KOPT-K1 (cell line): ENCODE data around the gene REM2.
"Not testable (repeated sequence)": the region's sequence is repeated elsewhere in the genome, so short reads cannot be mapped to it uniquely, and the experiment has no call there.

Source experiments
- H3K27ac ChIP-seq: fragments of 200-600 bp; sonication (generic); 2 replicates; pipeline ENCODE4 v1.5.1; 2016; ENCODE audit warnings: antibody characterized with exemption, mild to moderate bottlenecking, low read depth, low read length; ENCODE audit not compliant: poor library complexity, severe bottlenecking
- H3K36me3 ChIP-seq: fragments of 200-600 bp; sonication (generic); 2 replicates; pipeline ENCODE4 v1.5.1; 2017; ENCODE audit warnings: antibody characterized with exemption, mild to moderate bottlenecking, low read length, moderate library complexity; ENCODE audit not compliant: insufficient read depth
- H3K9me3 ChIP-seq: fragments of 200-600 bp; sonication (generic); 2 replicates; pipeline ENCODE4 v1.5.1; 2017; ENCODE audit warnings: antibody characterized with exemption, low read length, mild to moderate bottlenecking; ENCODE audit not compliant: insufficient read depth, poor library complexity, severe bottlenecking

Gene REM2

GRCh38 chr14:22854963-22855724, 27.9 kb upstream of the REM2 start:
- no peaks in the 10 kb centered on the region for H3K36me3 ChIP-seq
- H3K27ac ChIP-seq = no peak overlapping the region
- H3K9me3 ChIP-seq = peaks cover 6% of the 10 kb centered on the region

DNA sequence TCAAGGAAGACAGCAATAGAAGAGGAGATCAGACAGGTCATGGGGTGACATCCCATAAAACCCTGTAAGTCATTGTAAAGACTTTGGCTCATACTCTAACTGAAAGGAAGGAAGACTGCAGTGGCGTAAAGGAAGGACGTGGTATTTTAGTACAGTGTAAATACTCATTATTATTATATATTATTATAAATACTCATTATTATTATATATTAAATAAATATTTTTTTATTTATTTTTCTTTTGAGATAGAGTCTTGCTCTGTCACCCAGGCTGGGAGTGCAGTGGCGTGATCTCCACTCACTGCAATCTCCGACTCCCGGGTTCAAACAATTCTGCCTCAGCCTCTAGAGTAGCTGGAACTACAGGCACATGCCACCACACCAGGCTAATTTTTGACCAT, 26.6 kb upstream of the REM2 start:
- Histone ChIP-seq H3K36me3 (no peaks in the 10 kb centered on the region), H3K27ac (no peak overlapping the region), H3K9me3 (peaks cover 6% of the 10 kb centered on the region)

DNA sequence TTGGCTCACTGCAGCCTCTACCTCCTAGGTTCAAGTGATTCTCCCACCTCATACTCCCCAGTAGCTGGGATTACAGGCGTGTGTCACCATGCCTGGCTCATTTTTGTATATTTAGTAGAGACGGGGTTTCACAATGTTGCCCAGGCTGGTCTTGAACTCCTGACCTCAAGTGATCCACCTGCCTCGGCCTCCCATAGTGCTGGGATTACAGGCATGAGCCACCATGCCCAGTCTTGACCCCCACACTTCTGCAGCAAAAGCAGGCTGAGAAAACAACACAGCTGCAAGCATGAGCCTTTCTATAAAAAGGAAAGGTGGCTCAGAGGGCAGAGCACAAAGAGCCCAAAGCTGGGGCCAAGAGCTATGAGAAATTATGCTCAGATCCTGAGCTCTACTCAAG, 22.6 kb upstream of the REM2 start:
- not testable (repeated sequence) for H3K36me3 ChIP-seq, H3K27ac ChIP-seq, H3K9me3 ChIP-seq

GRCh38 chr14:22861651-22862050, 21.4 kb upstream of the REM2 start:
- Histone ChIP-seq H3K27ac (no peak overlapping the region), H3K9me3 (peaks cover 6% of the 10 kb centered on the region), H3K36me3 (no peaks in the 10 kb centered on the region)

DNA sequence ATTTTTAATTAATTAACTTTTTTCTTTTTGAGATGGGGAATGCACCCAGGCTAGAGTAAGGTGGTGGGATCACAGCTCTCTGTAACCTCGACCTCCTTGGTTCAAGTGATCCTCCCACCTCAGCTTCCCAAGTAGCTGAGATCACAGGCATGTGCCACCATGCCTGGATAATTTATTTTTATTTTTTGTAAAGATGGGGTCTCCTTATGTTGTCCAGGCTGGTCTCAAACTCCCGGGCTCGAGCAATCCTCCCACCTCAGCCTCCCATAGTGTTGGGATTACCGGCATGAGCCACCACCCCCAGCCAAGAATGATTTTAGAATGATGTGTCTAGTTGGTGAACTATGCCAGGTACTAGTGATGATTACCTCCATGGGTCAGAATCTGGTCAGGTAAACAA, 18.0 kb upstream of the REM2 start:
- Histone ChIP-seq H3K27ac (no peak overlapping the region), H3K9me3 (no peaks in the 10 kb centered on the region), H3K36me3 (no peaks in the 10 kb centered on the region)

- no peak overlapping the region for H3K27ac ChIP-seq
- H3K9me3 ChIP-seq = no peaks in the 10 kb centered on the region
- H3K36me3 ChIP-seq = no peaks in the 10 kb centered on the region
Observed at GRCh38 chr14:22865424-22866405, 17.3 kb upstream of the REM2 start.

GRCh38 chr14:22866874-22867273, 16.1 kb upstream of the REM2 start:
- H3K36me3 ChIP-seq = no peaks in the 10 kb centered on the region
- no peaks in the 10 kb centered on the region for H3K9me3 ChIP-seq
- no peak overlapping the region for H3K27ac ChIP-seq

- H3K9me3 ChIP-seq = no peaks in the 10 kb centered on the region
Observed at GRCh38 chr14:22870811-22871223, 12.2 kb upstream of the REM2 start.

DNA sequence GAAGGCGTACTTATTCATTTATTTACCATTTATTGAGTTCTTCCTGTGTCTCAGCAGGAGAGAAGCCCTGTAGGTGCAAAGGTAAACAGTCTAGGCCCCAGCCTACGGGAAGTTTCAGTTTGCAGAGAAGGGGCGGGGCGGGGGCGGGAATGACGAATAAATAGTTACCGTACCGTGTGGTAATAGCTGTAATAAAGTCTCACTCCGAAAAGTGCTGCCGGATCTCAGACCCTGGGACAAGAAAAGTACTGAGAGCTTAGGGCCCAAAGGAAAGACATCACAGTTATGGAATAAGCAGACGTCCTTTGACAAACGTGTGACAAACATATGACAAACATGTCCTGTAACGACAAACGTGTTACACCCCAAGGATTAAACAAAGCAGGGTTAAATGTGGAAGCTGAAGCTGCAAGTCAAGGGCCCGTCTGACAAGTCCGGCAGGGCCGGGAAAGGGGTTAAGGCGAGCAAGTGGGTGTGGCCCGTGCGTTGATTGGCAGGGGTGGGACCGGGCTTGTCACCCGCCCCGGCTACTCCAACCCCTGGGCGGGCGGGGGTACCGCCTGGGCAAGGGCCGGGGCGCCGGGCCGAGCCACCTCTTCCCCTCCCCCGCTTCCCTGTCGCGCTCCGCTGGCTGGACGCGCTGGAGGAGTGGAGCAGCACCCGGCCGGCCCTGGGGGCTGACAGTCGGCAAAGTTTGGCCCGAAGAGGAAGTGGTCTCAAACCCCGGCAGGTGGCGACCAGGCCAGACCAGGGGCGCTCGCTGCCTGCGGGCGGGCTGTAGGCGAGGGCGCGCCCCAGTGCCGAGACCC, 11.6 kb upstream of the REM2 start, which contains the start of gene LRP10:
LRP10 (plus strand) TSS at position 517 of the 809 bp plus-strand sequence. CDS start 564 bp downstream, outside the sequence.
- peak within 1 kb of the TSS; percentile 75 for H3K27ac ChIP-seq
- no peaks in the 10 kb centered on the region for H3K9me3 ChIP-seq
- H3K36me3 ChIP-seq = peaks cover 25% of the 10 kb centered on the region; the same call in 1 of the 2 replicates

More at GRCh38 chr14:22870811-22871223, 12.2 kb upstream of the REM2 start:
- peaks cover 19% of the 10 kb centered on the region; the same call in 1 of the 2 replicates for H3K36me3 ChIP-seq
- peak overlapping the region; percentile 75 for H3K27ac ChIP-seq

- peak overlapping the region; percentile 75 for H3K27ac ChIP-seq
- H3K9me3 ChIP-seq = no peaks in the 10 kb centered on the region
- H3K36me3 ChIP-seq = peaks cover 30% of the 10 kb centered on the region; the same call in 1 of the 2 replicates
Observed at GRCh38 chr14:22872033-22872832, 10.8 kb upstream of the REM2 start.

- no peaks in the 10 kb centered on the region for H3K9me3 ChIP-seq
- no peak overlapping the region for H3K27ac ChIP-seq
- H3K36me3 ChIP-seq = peaks cover 30% of the 10 kb centered on the region; the same call in 1 of the 2 replicates
Observed at GRCh38 chr14:22872833-22873520, 10.0 kb upstream of the REM2 start.

DNA sequence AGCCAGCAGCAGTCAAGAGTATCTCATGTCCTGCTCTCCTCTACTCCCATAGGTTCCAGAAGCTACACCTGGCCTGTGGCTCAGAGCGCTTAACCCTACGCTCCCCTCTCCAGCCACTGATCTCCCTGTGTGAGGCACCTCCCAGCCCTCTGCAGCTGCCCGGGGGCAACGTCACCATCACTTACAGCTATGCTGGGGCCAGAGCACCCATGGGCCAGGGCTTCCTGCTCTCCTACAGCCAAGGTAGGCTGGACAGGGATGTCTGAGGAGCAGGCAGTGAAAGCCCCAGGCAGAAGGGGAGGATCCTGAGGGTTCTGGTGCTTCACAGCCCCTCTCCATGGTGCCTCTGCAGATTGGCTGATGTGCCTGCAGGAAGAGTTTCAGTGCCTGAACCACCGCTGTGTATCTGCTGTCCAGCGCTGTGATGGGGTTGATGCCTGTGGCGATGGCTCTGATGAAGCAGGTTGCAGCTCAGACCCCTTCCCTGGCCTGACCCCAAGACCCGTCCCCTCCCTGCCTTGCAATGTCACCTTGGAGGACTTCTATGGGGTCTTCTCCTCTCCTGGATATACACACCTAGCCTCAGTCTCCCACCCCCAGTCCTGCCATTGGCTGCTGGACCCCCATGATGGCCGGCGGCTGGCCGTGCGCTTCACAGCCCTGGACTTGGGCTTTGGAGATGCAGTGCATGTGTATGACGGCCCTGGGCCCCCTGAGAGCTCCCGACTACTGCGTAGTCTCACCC, 7.8 kb upstream of the REM2 start:
- Histone ChIP-seq H3K9me3 (no peaks in the 10 kb centered on the region), H3K27ac (no peak overlapping the region), H3K36me3 (peaks cover 30% of the 10 kb centered on the region; the same call in 1 of the 2 replicates)

DNA sequence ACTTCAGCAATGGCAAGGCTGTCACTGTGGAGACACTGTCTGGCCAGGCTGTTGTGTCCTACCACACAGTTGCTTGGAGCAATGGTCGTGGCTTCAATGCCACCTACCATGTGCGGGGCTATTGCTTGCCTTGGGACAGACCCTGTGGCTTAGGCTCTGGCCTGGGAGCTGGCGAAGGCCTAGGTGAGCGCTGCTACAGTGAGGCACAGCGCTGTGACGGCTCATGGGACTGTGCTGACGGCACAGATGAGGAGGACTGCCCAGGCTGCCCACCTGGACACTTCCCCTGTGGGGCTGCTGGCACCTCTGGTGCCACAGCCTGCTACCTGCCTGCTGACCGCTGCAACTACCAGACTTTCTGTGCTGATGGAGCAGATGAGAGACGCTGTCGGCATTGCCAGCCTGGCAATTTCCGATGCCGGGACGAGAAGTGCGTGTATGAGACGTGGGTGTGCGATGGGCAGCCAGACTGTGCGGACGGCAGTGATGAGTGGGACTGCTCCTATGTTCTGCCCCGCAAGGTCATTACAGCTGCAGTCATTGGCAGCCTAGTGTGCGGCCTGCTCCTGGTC, 7.2 kb upstream of the REM2 start:
- Histone ChIP-seq H3K9me3 (no peaks in the 10 kb centered on the region), H3K27ac (no peak overlapping the region), H3K36me3 (peaks cover 30% of the 10 kb centered on the region; the same call in 1 of the 2 replicates)
